Loucy (cell line): ENCODE results near the gene APPBP2.
A peak's percentile ranks its signal among the peaks of the same experiment; 100 is the strongest.

Source experiments
- H2AFZ ChIP-seq: fragments of 200-600 bp; sonication (generic); 2 replicates; pipeline ENCODE4 v1.6.0; 2016; ENCODE audit warnings: antibody characterized with exemption, mild to moderate bottlenecking, low read length, moderate library complexity
- H3F3A ChIP-seq: fragments of 200-600 bp; 2 replicates; pipeline ENCODE4 v1.6.0; 2016; ENCODE audit warnings: antibody characterized with exemption, low read depth, mild to moderate bottlenecking
- H3K27me3 ChIP-seq: fragments of 200-600 bp; sonication (generic); 2 replicates; pipeline ENCODE4 v1.6.1; 2014; ENCODE audit warnings: low read length, mild to moderate bottlenecking; ENCODE audit not compliant: insufficient read depth, poor library complexity, severe bottlenecking
- H3K36me3 ChIP-seq: fragments of 200-600 bp; sonication (generic); 2 replicates; pipeline ENCODE4 v1.6.1; 2016; ENCODE audit warnings: low read length; ENCODE audit not compliant: insufficient read depth
- H3K4me1 ChIP-seq: fragments of 200-600 bp; sonication (generic); 2 replicates; pipeline ENCODE4 v1.5.1; 2014; ENCODE audit warnings: low read length, mild to moderate bottlenecking; ENCODE audit not compliant: insufficient read depth, poor library complexity, severe bottlenecking
- H3K4me2 ChIP-seq: fragments of 200-600 bp; sonication (generic); 2 replicates; pipeline ENCODE4 v1.6.0; 2014; ENCODE audit warnings: antibody characterized with exemption, low read length, low read depth, mild to moderate bottlenecking; ENCODE audit not compliant: poor library complexity, severe bottlenecking
- H3K4me3 ChIP-seq: fragments of 200-600 bp; sonication (generic); 2 replicates; pipeline ENCODE4 v1.5.1; 2014; ENCODE audit warnings: low read length, mild to moderate bottlenecking, mixed read lengths; ENCODE audit not compliant: poor library complexity, severe bottlenecking
- H3K79me2 ChIP-seq: fragments of 200-600 bp; sonication (generic); 2 replicates; pipeline ENCODE4 v1.6.1; 2014; ENCODE audit warnings: low read length; ENCODE audit not compliant: insufficient read depth
- H3K9ac ChIP-seq: fragments of 200-600 bp; sonication (generic); 2 replicates; pipeline ENCODE4 v1.6.0; 2014; ENCODE audit warnings: mild to moderate bottlenecking, low read depth, low read length, moderate library complexity; ENCODE audit not compliant: poor library complexity, severe bottlenecking
- H3K9me2 ChIP-seq: fragments of 200-600 bp; sonication (generic); replicated peaks from 2 replicates; pipeline ENCODE4 v1.6.1; 2016; ENCODE audit warnings: low read depth, low read length, mixed read lengths
- H3K9me3 ChIP-seq: fragments of 200-600 bp; sonication (generic); 2 replicates; pipeline ENCODE4 v1.6.1; 2014; ENCODE audit warnings: mild to moderate bottlenecking, antibody characterized with exemption, low read length, low read depth; ENCODE audit not compliant: insufficient read depth
- H4K20me1 ChIP-seq: fragments of 200-600 bp; sonication (generic); 2 replicates; pipeline ENCODE4 v1.6.0; 2014; ENCODE audit warnings: antibody characterized with exemption, low read length, mild to moderate bottlenecking; ENCODE audit not compliant: insufficient read depth, poor library complexity, severe bottlenecking
- EZH2phosphoT487 ChIP-seq: fragments of 200-600 bp; IDR thresholded peaks from 2 replicates; pipeline ENCODE4 v1.6.1; 2018; ENCODE audit warnings: antibody characterized with exemption, mild to moderate bottlenecking, moderate library complexity, borderline replicate concordance
- TF ChIP-seq, protein P1 (sequence below): fragments of 200-600 bp; sonication (generic); conservative IDR thresholded peaks from 2 replicates; pipeline ENCODE4 v1.5.1; 2014; ENCODE audit warnings: mild to moderate bottlenecking, antibody characterized with exemption, low read length

The APPBP2 gene, protein sequence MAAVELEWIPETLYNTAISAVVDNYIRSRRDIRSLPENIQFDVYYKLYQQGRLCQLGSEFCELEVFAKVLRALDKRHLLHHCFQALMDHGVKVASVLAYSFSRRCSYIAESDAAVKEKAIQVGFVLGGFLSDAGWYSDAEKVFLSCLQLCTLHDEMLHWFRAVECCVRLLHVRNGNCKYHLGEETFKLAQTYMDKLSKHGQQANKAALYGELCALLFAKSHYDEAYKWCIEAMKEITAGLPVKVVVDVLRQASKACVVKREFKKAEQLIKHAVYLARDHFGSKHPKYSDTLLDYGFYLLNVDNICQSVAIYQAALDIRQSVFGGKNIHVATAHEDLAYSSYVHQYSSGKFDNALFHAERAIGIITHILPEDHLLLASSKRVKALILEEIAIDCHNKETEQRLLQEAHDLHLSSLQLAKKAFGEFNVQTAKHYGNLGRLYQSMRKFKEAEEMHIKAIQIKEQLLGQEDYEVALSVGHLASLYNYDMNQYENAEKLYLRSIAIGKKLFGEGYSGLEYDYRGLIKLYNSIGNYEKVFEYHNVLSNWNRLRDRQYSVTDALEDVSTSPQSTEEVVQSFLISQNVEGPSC

DNA sequence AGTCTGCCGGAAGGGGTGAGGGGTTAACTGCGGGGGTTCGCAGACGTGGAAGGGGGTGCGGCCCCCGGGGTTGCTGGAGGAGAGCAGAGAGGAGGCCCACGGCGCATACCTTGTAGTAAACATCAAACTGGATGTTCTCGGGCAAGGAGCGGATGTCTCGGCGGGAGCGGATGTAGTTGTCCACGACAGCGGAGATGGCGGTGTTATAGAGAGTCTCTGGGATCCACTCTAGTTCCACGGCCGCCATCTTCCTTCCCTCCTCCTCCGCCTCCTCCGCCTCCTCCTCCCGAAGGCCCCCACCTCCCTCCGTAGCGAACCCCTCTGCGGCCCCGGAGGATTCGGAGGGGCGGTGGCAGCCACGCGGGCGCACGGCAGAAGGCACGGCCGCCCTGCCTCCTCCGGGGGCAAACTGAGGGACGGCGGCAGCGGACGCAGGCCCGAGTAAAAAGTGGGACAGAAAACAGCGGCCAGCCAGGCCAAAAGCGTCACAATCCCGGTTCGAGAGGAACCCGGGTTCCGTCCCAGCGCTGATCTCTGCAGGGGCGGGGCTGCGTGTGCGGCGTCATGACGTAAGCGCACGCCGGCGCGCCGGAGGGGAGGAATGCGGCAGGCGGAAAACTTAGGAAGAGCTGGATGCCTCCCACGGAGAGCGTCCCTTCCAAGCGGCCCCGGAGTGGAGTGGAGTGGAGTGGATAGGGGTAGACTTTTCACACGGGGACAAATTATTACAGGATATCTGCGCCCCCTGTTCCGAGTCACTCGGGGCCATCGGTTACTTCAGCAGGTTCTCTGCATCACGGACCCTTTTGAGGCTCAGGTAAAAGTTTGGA lies at the start of gene APPBP2:
Gene APPBP2, minus strand, starts transcription at position 558 of the 830 bp plus-strand sequence. Its CDS starts 311 bp downstream, at position 247.
- no peaks in the 10 kb centered on the region for H3F3A ChIP-seq
- TF ChIP-seq, protein P1, sequence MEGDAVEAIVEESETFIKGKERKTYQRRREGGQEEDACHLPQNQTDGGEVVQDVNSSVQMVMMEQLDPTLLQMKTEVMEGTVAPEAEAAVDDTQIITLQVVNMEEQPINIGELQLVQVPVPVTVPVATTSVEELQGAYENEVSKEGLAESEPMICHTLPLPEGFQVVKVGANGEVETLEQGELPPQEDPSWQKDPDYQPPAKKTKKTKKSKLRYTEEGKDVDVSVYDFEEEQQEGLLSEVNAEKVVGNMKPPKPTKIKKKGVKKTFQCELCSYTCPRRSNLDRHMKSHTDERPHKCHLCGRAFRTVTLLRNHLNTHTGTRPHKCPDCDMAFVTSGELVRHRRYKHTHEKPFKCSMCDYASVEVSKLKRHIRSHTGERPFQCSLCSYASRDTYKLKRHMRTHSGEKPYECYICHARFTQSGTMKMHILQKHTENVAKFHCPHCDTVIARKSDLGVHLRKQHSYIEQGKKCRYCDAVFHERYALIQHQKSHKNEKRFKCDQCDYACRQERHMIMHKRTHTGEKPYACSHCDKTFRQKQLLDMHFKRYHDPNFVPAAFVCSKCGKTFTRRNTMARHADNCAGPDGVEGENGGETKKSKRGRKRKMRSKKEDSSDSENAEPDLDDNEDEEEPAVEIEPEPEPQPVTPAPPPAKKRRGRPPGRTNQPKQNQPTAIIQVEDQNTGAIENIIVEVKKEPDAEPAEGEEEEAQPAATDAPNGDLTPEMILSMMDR: no peak
- TF ChIP-seq EZH2phosphoT487: no peak
- peak within 1 kb of the TSS; percentile 84 for H3K4me2 ChIP-seq
- H3K79me2 ChIP-seq: peaks cover 63% of the 10 kb centered on the region
- no peaks in the 10 kb centered on the region for H3K9me3 ChIP-seq
- H3K27me3 ChIP-seq: no peaks in the 10 kb centered on the region
- H3K9me2 ChIP-seq: no peaks in the 10 kb centered on the region
- peak within 1 kb of the TSS; percentile 95 for H3K9ac ChIP-seq
- peak within 1 kb of the TSS; percentile 89 for H3K4me3 ChIP-seq
- no peaks in the 10 kb centered on the region for H3K36me3 ChIP-seq
- peak within 1 kb of the TSS; percentile 99 for H2AFZ ChIP-seq
- H4K20me1 ChIP-seq: peaks cover 45% of the 10 kb centered on the region
- peaks cover 48% of the 10 kb centered on the region for H3K4me1 ChIP-seq

DNA sequence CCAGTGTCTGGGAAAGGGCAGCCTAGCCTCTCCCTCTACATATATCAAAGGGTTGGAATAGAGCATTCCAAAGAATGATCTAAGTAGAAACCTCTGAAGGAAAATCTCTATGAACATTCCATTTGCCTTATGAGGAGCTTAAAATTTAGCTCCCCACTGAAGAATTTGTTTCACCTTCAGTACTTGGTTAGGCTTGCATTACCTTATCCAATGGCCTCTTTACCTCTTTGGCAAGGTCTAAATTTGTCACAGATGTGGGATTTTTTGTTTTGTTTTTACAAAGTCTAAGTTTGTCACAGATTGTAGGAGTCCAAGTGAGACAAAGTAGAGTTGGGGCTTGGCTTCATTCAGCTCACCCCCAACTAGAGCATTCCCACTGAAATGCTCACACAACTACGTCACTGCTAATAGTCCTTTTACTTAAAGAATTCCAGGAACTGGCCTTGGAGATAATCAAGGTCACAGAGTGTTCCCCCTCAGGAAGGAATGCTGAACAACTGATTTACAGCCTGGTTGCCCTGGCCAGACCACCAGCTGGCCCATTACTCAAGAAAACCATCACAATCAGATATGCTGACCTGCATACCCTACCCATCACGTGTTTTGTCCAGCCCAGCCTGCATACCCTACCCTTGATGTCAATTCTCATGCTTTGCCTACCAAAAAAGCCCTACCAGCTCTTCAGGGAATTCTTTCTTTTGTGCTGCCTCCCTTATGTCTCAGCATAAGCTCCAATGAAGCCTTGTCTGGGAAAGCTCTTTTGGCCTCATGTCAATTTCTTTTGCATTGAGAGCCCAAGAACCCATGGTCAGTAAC lies 47.4 kb upstream of the APPBP2 start:
- no peaks in the 10 kb centered on the region for H3K9me2 ChIP-seq

More for the DNA sequence above, 47.4 kb upstream of the APPBP2 start:
- Histone ChIP-seq H3F3A (no peaks in the 10 kb centered on the region), H3K27me3 (no peaks in the 10 kb centered on the region), H3K4me3 (no peak overlapping the region), H3K79me2 (no peaks in the 10 kb centered on the region), H2AFZ (no peak overlapping the region), H3K36me3 (no peaks in the 10 kb centered on the region), H3K4me1 (no peaks in the 10 kb centered on the region), H4K20me1 (no peaks in the 10 kb centered on the region), H3K9me3 (no peaks in the 10 kb centered on the region; the same call in 1 of the 2 replicates), H3K4me2 (no peak overlapping the region), H3K9ac (no peak overlapping the region)
- no peak for TF ChIP-seq EZH2phosphoT487
- TF ChIP-seq, protein P1: no peak
